DMS114 treated with DMSO at 0.1 percent for 48 hours (cell line): Measurements from ENCODE around the gene FAM50A.

Source experiments
- DNase-seq: peaks from one replicate; lab custom pipeline; 2025; ENCODE audit not compliant: unreplicated experiment; lab: John Stamatoyannopoulos, UW

Gene FAM50A

GRCh38 chrX:154463611-154464220 is 19.8 kb downstream of the FAM50A start:
- no peak for DNase-seq

GRCh38 chrX:154464806-154465365 is 20.9 kb downstream of the FAM50A start:
- DNase-seq, result no peak

- DNase-seq, result no peak
Measured at GRCh38 chrX:154465601-154466000, 21.7 kb downstream of the FAM50A start.

GRCh38 chrX:154466036-154466435 is 22.1 kb downstream of the FAM50A start:
- no peak for DNase-seq

- no peak for DNase-seq
Measured at GRCh38 chrX:154466907-154467306, 23.0 kb downstream of the FAM50A start.

- no peak for DNase-seq
Measured at GRCh38 chrX:154467556-154467955, 23.6 kb downstream of the FAM50A start.

GRCh38 chrX:154468217-154468616 is 24.3 kb downstream of the FAM50A start:
- DNase-seq, result no peak

GRCh38 chrX:154469114-154469513 is 25.2 kb downstream of the FAM50A start:
- no peak for DNase-seq

GRCh38 chrX:154469880-154470279 is 25.9 kb downstream of the FAM50A start:
- no peak for DNase-seq

GRCh38 chrX:154470434-154470833 is 26.5 kb downstream of the FAM50A start:
- no peak for DNase-seq

- DNase-seq, result no peak
Measured at GRCh38 chrX:154470914-154471568, 27.1 kb downstream of the FAM50A start.

GRCh38 chrX:154471839-154472684 is 28.1 kb downstream of the FAM50A start:
- DNase-seq, result no peak

- no peak for DNase-seq
Measured at GRCh38 chrX:154472685-154473632, 29.0 kb downstream of the FAM50A start.

GRCh38 chrX:154473683-154474082 is 29.7 kb downstream of the FAM50A start:
- no peak for DNase-seq

- no peak for DNase-seq
Measured at GRCh38 chrX:154476821-154477220, 32.9 kb downstream of the FAM50A start.

GRCh38 chrX:154477891-154478477 is 34.0 kb downstream of the FAM50A start:
- no peak for DNase-seq

- peak; percentile 51 for DNase-seq
Measured at GRCh38 chrX:154478728-154479622, 35.0 kb downstream of the FAM50A start, which contains the start of gene LAGE3. LAGE3 (minus strand) TSS chrX:154479281; CDS start chrX:154478915, 366 bp downstream.

GRCh38 chrX:154481195-154481594 is 37.3 kb downstream of the FAM50A start:
- DNase-seq, result no peak
